ENCODE data around the gene AP1B1.

The AP1B1 gene

GRCh38 chr22:29331213-29331612 is 57.2 kb downstream of the AP1B1 start:
- DNase-seq, result no peak

GRCh38 chr22:29330753-29331152 is 57.6 kb downstream of the AP1B1 start:
- peak in 1 of 2 donors; percentile 65 for DNase-seq

GRCh38 chr22:29330291-29330690 is 58.1 kb downstream of the AP1B1 start:
- no peak for DNase-seq

- no peak for DNase-seq
These were observed 58.8 kb downstream of the AP1B1 start for GRCh38 chr22:29329581-29329980.

GRCh38 chr22:29328566-29329500 is 59.5 kb downstream of the AP1B1 start:
- no peak for DNase-seq

- DNase-seq, result no peak
These were observed 60.3 kb downstream of the AP1B1 start for GRCh38 chr22:29328055-29328454.

- no peak for DNase-seq
These were observed 61.1 kb downstream of the AP1B1 start for GRCh38 chr22:29327089-29327764.

- DNase-seq, result no peak
These were observed 61.9 kb downstream of the AP1B1 start for GRCh38 chr22:29326481-29326880.

- no peak for DNase-seq
These were observed 62.5 kb downstream of the AP1B1 start for GRCh38 chr22:29325785-29326315.

- no peak for DNase-seq
These were observed 63.0 kb downstream of the AP1B1 start for GRCh38 chr22:29325356-29325755.

- DNase-seq, result no peak
These were observed 64.7 kb downstream of the AP1B1 start for GRCh38 chr22:29323641-29324040.

- no peak for DNase-seq
These were observed 67.8 kb downstream of the AP1B1 start for GRCh38 chr22:29320546-29320945.

GRCh38 chr22:29319072-29319471 is 69.3 kb downstream of the AP1B1 start:
- DNase-seq, result no peak

GRCh38 chr22:29317827-29318454 is 70.4 kb downstream of the AP1B1 start:
- DNase-seq, result no peak

- DNase-seq, result no peak
These were observed 72.1 kb downstream of the AP1B1 start for GRCh38 chr22:29316141-29316828.

- DNase-seq, result no peak
These were observed 72.9 kb downstream of the AP1B1 start, which contains the start of gene RASL10A for GRCh38 chr22:29315286-29316140. Gene RASL10A (minus strand): TSS chr22:29315697. CDS start chr22:29315246, 451 bp downstream.

- DNase-seq, result no peak
These were observed 73.7 kb downstream of the AP1B1 start for GRCh38 chr22:29314537-29315285.

GRCh38 chr22:29313576-29314466 is 74.5 kb downstream of the AP1B1 start:
- no peak for DNase-seq

- DNase-seq, result peak; percentile 63 to 65
These were observed 75.2 kb downstream of the AP1B1 start for GRCh38 chr22:29313126-29313575.

Measured in inflammatory macrophage (primary cell).